NCI-H187 treated with DMSO at 0.1 percent for 48 hours (cell line): ENCODE measurements around the gene CYP4B1.
"Not testable (repeated sequence)": the region's sequence is repeated elsewhere in the genome, so short reads cannot be mapped to it uniquely, and the experiment has no call there.

Source experiments
- DNase-seq: peaks from one replicate; lab custom pipeline; 2025; lab: John Stamatoyannopoulos, UW

Gene CYP4B1

DNA sequence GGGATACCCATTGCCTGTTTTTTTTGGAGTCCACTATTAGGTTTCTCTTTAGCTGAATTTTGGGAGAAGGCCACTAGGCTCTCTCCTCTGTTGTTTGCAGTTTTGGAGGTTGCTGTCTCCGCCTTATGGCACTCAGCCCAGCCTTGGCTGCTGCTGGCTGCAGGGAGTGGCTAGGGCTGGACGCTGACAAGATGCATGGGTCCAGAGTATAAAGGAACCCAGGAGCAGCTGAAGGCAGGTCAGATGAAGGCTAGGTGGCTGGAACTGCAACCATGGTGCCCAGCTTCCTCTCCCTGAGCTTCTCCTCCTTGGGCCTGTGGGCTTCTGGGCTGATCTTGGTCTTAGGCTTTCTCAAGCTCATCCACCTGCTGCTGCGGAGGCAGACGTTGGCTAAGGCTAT, at the start of gene CYP4B1:
TSS of gene CYP4B1 (plus strand) at position 237 of the 400 bp plus-strand sequence. CDS start at position 273, 36 bp downstream.
- DNase-seq = no peak

DNA sequence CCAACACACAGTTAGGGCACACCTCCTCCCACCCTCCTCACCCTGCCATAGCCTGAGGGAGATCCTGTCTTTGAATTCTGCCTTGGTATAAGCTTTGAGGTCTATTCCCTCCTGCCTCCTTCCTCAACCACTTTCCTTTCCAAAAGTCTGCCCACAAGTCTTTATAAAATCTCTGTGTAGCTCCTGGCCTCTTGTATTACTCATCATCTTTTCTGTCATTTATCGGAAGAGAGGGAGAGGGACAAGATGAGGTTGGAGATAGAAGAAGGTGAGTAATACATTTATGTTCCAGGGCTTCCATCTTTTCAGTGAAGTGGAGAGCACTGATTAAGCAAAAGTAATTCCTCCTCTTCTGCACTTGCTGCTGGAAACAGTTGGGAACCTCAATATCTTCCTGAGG, 49.4 kb upstream of the CYP4B1 start:
- DNase-seq = no peak

DNA sequence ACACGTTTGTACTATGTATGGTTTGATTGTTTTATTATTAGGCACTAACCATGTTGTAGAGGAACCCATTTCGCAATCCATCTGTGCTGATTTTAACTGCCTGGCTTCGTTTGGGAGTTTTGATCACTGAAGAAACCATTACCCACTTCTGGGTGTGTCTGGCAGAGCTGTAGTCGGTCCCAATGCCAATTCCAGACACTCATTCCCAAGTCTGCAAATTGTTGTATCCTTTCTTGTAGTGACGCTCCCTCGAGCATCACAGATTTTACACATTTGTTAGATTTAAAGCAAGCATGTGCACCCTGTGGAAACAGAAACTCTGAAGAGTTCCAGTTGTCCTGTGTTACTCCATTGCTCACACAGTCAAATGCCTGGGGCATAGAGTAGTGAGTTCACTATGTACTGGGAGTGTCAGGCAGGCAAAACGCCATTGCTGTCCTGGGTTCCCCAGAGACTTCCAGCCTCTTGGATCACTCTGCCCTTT, 48.9 kb upstream of the CYP4B1 start:
- DNase-seq = no peak

DNA sequence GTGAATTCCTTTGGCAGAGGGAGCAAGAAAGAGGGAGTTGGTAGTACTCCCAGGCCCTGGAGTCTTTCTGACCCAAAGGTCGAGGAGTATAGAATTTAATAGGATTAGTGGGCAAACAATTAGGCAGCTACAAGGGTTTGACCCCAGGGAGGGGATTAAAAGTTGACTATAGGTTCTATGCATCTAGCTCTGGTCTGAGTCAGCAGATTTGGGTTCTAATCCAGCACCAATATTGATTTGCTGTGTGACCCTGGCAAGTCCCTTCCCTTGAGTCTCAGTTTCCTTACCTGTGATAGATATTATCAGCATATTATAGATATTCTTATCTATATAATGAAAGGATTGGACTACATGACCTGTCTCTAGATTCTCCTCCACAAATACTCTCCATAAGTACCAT, 44.9 kb upstream of the CYP4B1 start:
- no peak for DNase-seq

DNA sequence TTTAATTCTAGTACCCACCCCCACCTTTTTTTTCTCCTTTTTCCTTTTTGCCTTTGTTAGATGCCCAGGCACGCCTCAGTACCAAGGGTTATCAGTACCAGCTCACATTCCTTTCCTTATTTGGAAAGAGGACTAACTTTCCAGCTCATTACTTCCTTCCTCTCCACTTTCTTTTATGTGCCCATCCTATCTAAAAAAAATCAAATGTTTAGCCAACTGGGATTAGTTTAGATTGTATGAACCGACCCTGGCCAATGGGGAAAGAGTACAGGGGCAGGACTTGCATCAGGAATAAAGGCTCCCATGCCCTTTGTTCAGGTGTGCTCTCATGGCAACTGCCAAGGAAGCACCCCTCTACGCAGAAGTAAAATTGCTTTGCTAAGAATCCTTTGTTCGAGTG, 44.1 kb upstream of the CYP4B1 start:
- DNase-seq = not testable (repeated sequence)

DNA sequence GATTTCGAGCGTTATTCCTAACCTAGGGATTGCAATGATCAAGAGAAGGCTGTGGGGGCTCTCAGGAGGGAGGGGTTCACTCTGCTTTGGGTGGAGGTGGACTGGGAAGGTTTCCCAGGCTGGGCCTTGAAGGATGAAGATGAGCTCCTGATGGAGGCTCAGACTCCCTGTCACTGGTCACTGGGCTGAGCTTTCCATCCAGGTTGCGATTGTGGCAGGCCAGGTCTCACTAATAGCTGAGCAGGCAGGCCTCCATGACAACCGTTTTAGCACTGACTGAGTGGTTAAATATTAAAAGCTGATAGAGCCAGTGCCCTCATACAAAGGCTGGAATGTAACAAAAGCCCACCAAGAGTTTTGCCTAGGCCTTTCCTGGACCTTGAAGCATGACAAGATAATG, 43.7 kb upstream of the CYP4B1 start:
- DNase-seq = no peak

DNA sequence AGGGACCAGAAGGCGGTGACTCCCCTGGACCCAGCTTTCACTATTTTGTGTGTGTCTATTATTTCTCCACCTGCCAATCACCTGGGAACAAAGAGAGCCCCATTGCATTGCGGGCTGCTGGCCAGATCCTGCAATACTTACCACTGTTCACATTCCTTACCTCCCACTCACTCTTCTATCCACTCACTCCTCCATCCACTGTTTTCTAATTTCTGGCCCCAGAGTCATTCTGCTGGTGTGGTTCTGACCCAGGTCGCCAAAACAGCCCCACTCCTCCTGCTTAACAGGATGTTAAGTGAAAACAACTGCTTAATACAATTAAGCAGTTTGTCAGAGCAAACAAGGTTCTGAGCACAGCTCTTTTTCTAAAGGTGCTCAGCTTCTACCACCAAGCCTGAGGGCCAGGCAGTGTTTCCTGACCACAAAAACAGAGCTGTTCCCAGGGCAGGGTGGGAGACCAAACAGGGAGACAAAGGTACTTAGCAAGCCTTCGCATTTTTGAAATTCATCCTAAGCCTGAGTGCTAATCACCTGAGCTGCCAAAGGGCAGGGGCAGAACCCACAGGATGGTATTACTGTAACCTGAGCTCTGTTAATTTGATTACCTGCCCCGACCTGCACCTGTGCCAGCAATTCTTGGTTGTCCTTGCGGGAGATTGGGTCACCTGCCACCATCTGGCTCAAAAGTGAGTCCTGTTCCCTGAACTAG, 41.4 kb upstream of the CYP4B1 start:
- DNase-seq = peak; percentile 2

DNA sequence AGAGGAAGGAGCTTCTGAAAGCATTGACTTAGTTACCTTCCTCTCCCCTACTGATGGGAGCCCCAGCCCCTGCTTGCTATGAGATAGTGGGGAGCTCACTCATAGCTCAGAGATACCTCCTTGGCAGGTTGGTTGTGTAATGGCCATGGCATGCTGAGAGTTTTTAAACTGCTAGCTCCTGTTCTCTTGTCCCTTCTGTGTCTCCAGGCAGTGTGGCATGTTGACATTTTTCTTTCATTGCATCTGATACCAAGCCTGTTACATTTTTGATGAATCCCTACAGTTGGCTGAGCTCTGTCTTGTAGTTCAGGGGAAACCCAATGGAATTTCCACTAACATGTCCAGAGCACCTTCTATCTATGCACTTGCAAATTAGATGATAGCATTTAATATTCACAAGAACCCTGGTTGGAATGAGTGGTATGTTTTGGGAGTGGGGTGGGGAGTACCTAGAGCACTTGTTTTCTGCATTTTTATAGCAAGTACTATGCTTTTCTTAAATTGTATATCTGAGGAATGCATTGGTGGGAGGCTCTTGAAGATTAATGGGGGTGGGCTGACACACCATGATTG, 40.8 kb upstream of the CYP4B1 start:
- DNase-seq = no peak

DNA sequence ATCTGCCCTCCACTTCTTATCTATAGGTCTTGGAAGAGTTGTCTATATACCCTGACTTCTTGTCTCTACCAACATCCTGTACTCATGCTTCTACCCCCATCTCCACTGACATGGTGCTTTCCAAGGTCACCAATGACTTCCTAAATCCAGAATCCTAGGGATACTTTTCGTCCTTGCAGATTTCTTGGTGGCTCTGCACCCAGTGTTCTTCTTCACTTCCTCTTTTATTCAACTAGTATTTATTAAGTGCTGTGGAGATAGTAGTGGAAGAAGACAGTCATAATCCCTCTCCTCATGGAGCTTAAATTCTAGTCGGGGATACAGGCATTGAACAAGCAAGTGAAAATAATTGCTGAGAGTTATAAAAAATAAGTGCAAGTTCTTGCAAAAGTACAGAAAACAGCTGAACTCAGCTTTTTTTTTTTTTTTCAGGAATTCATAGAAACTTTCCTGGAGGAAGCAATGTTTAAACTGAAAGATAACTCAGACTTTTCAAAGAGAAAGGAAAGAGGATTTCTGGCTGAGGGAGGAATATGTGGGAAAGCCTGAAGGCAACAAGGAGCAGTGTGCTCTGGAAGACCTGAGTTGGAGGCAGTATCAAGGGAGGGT, 38.2 kb upstream of the CYP4B1 start:
- DNase-seq = no peak

DNA sequence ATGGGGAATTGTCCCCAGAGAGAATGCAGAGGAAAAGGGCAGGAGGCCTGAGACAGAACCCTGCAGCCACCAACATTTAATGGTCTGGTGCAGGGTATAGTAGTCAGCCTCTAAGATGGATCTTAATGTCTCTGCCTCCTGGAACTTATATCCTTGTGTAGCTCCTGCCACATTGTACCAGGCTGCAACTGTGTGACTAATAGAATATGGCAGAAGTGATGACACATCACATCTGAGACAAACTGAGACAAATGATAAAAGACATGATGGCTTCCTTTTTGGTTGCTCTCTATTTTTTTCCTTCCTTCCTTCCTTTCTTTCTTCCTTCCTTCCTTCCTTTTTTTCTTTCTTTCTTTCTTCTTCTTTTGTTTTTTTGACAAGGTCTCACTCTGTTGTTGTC, 37.1 kb upstream of the CYP4B1 start:
- DNase-seq = no peak

DNA sequence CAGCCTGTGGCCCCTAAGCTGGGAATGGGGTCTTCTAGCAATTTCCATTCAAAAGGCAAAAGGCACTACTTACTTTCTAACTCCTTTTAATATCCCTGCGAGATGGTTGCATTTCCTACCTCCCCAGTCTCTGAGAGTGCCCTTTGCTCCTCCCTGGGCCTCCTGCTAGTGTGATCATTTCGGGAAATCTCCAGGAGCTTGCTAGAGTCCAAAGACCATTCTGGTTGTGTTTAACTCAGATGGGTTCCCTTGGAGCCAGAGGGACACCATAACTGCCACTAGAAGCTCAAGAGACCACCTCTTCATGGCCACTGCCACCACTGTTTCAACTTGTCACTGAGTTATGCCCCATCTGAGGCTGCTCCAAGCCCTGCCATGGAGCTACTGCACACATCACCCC, 34.4 kb upstream of the CYP4B1 start:
- DNase-seq = no peak

DNA sequence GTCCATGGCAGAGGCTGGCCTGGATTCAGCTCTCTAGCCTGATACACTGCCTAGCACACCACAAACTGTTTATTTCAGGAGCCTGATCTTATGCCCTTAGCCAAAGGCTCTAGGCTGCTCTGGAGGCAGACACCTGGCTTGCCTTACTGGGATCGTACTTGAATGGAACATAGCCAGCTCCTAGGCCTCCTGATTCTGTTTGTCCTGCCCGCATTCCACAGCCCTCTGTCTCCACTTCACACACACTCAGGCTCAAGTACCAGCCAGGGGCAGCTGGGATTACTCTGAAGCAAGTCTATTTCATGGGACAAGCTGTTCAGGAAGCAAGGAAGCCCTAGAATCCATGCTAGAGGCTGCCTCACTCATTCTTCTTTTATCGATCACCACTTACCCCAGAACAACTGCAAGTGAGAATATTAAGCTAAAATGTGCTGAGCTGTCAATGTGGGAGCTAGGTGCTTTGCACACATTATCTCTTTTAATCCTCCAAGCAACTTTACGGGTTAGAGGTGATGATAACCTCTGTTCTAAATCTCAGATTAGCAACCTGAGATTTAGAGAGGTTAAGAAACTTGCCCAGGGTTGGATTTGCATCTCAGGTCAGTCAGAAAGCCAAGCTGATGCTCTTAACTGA, 31.1 kb upstream of the CYP4B1 start:
- DNase-seq = peak; percentile 72

DNA sequence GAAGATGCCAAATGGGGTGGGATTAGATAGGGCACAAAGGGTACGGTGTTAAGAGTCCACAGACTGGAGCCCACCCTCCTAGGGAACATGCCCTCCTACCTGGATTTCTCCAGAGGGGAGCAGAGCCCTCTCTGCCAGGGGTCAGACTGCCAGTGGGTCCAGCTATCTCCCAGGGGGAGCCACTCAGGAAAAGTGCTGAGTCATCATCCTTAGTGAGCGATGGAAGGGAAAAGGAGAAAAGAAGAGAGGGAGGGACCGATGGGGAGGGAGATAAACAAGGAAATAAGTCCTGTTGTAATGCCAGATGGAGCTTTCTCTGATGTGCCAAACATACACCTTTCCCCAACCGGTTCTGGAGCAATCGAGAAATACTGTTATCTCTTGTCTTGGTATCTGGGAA, 30.4 kb upstream of the CYP4B1 start:
- no peak for DNase-seq

DNA sequence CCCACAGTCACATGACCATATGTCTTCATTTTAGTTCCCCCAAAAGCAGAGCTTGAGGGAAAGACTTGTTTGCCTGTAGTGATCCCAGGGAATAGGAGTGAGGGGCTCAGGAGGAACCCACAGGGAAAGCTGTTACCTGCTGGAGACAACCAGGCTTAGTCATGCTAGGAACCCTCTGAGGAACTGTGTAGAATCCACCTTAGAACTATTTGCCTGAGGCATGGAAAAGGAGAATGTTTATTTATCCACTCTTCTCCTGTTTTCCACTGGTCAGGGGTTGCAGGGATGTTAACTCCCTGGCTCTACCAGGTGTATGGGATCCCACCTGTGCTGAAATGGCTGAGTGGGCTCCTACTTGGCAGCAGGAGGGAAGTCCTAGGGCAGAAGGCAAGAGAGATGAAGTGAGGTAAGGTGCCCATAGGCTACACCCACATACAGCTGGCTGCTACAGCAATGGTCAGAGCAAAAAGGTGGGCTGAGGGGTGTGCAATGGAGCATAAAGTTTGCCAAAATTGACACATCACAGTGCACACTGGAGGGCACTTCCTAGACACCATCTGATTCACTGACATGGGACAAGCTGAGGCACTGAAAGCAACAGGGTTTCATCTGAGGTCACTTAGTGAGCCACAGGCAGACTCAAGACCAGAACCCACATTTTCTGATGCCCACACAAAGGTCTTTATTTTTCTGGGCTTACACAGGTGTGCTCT, 29.7 kb upstream of the CYP4B1 start:
- no peak for DNase-seq

DNA sequence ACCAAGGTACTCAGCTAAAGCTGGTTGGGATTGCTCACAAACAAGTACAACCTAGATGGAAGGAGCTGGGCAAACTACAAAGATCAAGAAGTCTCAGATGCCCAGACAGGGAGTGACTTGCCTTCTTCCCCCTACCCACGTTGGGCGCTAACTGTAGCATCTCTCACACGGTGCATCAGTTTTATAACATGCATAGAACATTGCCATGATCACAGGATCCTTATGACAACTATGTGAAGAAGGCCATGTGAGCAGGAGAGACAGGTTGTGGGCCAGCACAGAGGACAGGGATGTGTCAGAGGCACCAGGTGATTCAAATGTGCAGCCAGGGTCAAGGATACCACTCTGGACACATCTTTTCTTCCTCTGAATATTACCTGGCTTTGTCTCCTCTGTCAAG, 28.3 kb upstream of the CYP4B1 start:
- no peak for DNase-seq

DNA sequence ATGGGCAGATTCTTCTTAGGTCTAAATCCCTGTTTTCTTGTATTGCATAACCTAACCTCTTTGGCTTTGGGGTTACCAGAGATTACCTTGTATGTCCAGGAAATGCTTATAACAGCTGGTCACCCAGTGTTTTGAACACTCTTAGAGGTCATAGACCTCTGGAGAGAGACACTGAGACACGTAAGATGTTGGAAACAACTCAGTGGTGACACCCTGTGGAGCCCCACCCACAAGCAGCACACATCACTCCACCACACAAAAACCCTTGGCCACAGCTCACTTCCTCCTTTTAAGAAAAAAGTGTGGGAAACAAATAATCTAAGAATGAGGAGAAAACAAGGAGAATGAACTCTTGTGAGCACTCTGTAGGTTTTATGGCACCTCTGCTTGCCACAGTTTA, 26.3 kb upstream of the CYP4B1 start:
- DNase-seq = no peak

DNA sequence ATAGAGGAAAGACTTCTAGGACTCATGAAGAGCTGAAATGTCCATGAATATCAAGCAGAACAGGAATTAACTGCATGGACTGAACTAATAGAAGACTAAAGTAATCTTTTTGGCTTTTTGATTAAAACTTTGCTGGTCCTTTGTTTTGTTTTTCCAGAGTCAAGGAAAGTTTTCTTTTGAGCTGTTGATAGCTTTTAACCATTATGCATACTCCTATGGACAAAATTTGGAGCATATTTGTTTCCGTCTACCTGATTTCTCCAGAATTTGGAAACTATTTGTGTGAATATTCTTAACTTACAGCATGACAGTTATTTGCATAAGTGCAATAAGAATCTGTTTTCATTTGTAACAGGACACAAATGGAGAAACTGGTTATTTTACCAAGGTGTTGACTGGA, 24.5 kb upstream of the CYP4B1 start:
- no peak for DNase-seq

DNA sequence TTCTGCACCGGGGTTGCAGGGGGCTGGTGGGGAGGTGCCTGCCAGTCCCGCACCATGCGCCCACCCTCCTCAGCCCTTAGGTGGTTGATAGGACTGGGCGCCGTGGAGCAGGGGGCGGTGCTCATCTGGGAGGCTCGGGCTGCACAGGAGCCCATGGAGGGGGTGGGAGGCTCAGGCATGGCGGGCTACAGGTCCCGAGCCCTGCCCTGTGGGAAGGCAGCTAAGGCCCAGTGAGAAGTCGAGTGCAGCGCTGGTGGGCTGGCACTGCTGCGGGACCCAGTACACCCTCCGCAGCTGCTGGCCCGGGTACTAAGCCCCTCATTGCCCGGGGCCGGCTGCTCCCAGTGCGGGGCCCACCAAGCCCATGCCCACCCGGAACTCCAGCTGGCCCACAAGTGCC, 20.4 kb upstream of the CYP4B1 start:
- DNase-seq = not testable (repeated sequence)

DNA sequence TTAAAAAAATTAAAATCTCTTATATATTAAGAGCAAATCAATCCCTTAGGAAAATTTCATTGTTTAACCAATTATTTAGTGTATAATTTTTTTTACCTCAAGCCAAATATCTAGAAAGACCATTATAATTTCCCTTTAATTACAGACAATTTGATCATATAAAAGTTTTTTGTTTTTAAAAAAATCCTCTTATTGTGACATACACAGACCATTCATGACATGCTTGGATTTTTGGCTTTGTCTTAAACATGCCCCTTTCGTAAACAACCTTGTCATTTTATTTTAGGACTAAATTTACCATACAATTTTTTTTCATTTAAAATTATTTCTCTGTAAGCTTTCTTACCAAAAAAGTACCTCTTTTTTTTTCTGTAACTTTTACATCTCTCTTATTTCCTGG, 14.2 kb upstream of the CYP4B1 start:
- DNase-seq = no peak

DNA sequence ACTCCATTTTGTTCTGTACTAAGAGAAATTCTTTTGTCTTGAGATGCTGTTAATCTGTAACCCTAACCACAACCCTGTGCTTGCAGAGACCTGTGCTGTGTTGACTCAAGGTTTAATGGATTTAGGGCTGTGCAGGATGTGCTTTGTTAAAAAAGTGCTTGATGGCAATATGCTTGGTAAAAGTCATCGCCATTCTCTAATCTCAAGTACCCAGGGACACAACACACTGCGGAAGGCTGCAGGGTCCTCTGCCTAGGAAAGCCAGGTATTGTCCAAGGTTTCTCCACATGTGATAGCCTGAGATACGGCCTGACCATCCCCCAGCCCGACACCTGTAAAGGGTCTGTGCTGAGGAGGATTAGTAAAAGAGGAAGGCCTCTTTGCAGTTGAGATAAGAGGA, 10.2 kb upstream of the CYP4B1 start:
- DNase-seq = peak; percentile 10

DNA sequence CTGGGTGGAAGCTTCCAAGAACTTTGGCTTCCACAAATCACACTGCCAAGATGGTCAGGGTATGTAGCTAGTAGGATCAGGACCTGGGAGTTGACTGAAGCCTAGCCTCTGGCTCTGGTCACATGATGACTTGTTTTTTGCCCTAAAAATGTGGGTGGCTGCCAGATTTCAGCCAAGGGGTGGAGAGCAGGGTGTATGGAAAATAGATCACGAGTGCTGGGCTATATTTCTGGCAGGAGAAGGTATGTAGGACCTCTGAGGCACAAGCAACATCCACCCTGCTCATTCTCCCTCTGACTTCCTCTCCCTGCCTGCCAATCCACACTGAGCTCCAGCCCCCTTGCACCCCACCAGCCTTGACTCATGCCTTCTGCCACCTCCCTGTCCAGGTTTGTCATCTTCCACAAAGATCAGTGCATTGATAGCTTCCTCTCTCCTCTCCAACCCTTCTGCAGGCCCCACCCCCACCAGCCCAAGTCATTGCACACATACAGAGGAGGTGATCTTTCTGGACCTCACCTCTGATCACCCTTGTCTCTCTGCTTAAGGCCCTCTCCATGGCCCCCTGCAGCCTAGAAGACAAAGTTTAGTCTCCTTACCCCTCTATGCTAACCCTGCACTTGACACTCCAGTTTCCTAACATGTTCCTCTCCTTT, 8.3 kb upstream of the CYP4B1 start:
- no peak for DNase-seq

DNA sequence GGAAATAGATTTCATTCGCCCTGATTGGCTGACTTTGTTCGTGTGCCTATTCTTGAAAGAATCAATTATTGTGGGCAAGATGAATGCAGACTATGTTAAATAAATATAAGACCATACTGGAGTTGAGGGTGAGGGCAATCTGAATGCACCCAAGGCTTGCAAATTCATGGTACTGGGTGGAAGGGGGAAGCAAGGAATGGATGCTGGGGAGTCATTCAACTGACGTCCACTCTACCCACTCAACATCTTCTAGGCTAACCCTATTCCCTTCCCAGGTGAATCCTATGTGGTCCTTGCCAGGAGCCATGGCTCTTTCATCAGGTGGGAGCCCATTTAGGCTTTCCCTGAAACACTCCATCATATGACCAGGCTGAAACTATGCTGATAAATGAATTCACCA, 5.7 kb upstream of the CYP4B1 start:
- DNase-seq = no peak
